HepG2 (cell line): ENCODE data around the gene ATP2B2. TPM values are rescaled to one million over a fixed set of nuclear protein-coding genes. Genes with fewer than 3 reads are reported as not detected.

Experiments used
- ATAC-seq: fragments of 200-7000 bp; cut with Tn5 transposase; 3 replicates; pipeline ENCODE4 v1.9.1; 2020; ENCODE audit warnings: mild to moderate bottlenecking, moderate library complexity
- BruUV-seq: library from RNA; stranded (reverse); fragments of 400-500 nt; replicated peaks from 2 replicates; lab custom pipeline; 2021; lab: Mats Ljungman, UMichigan
- CTCF ChIA-PET: fragments of 300-600 bp; formaldehyde crosslinking; extraction: SDS; loops from one replicate; lab custom pipeline; 2021; ENCODE audit warnings: low total read pairs, inconsistent platforms, low intra/inter-chr PET ratio; lab: Yijun Ruan, JAX
- POLR2A ChIA-PET: fragments of 350-600 bp; sonication (Branson Sonifier 250); formaldehyde crosslinking; loops from one replicate; lab custom pipeline; 2020; ENCODE audit warnings: antibody characterized with exemption, inconsistent platforms; lab: Yijun Ruan, JAX
- DNase-seq: peaks from one replicate; pipeline ENCODE4 v3.0.0-alpha.2; 2015; ENCODE audit warnings: low spot score
- FAIRE-seq: peaks from 3 replicates; lab custom pipeline; 2011; peaks lifted over from hg19 to GRCh38; lab: Jason Lieb, UNC
- H2AFZ ChIP-seq: one replicate; pipeline ENCODE4 v1.6.1; 2011; ENCODE audit warnings: low read length, inconsistent platforms
- H3K27ac ChIP-seq: fragments of 300-600 bp; 3 replicates; pipeline ENCODE4 v1.8.0; 2011; ENCODE audit warnings: mixed run types, mild to moderate bottlenecking, mixed read lengths, low read length, inconsistent platforms; ENCODE audit not compliant: insufficient read depth; ENCODE audit errors: extremely low read length
- H3K27me3 ChIP-seq, 2 experiments: fragments of 200-600 bp in 1 of 2; 2 replicates in 1 of 2; 3 replicates in 1 of 2; pipeline versions ENCODE4 v1.6.0 to v1.8.0; 2011; ENCODE audit warnings: low read length in 2 of 2, mild to moderate bottlenecking in 2 of 2, moderate library complexity in 2 of 2, inconsistent platforms in 1 of 2; ENCODE audit not compliant: insufficient read depth in 2 of 2, control insufficient read depth in 1 of 2
- H3K36me3 ChIP-seq, 2 experiments: fragments of 200-600 bp in 1 of 2; replicated peaks in 1 of 2; 2 replicates in 1 of 2; 3 replicates in 1 of 2; pipeline versions ENCODE4 v1.5.1 to v1.8.0; 2011; ENCODE audit warnings: low read length in 2 of 2, inconsistent platforms in 1 of 2; ENCODE audit not compliant: insufficient read depth in 2 of 2, control insufficient read depth in 1 of 2
- H3K4me1 ChIP-seq: 2 replicates; pipeline ENCODE4 v1.5.1; 2012; ENCODE audit warnings: low read length, inconsistent platforms; ENCODE audit not compliant: insufficient read depth
- H3K4me2 ChIP-seq: 2 replicates; pipeline ENCODE4 v1.6.0; 2011; ENCODE audit warnings: low read depth, low read length, inconsistent platforms
- H3K4me3 ChIP-seq, 3 experiments: fragments of 200-600 bp in 1 of 3; sonication (generic), shearing (Covaris generic) in 1 of 3; replicated peaks in 1 of 3; 2 replicates each; pipeline ENCODE4 v1.5.1; 2011 to 2016; ENCODE audit warnings: low read length in 3 of 3, inconsistent platforms in 2 of 3, low read depth in 2 of 3, mild to moderate bottlenecking in 2 of 3, control low read depth in 1 of 3, mixed read lengths in 1 of 3; ENCODE audit not compliant: insufficient read depth in 1 of 3
- H3K79me2 ChIP-seq: one replicate; pipeline ENCODE4 v1.6.1; 2011; ENCODE audit warnings: low read length, inconsistent platforms; ENCODE audit not compliant: insufficient read depth
- H3K9ac ChIP-seq: 2 replicates; pipeline ENCODE4 v1.6.0; 2011; ENCODE audit warnings: mild to moderate bottlenecking, low read depth, low read length, inconsistent platforms; ENCODE audit not compliant: insufficient read depth
- H3K9me3 ChIP-seq: 2 replicates; pipeline ENCODE4 v1.5.1; 2012; ENCODE audit warnings: mild to moderate bottlenecking, low read length
- H4K20me1 ChIP-seq: 2 replicates; pipeline ENCODE4 v1.6.0; 2011; ENCODE audit warnings: inconsistent platforms, mild to moderate bottlenecking, low read length, moderate library complexity; ENCODE audit not compliant: insufficient read depth
- BORCS8-MEF2B ChIP-seq: sonication (generic); formaldehyde crosslinking; IDR thresholded peaks from 2 replicates; pipeline ENCODE4 v1.8.0; 2022; ENCODE audit warnings: mild to moderate bottlenecking, missing genetic modification reagents
- CTCF ChIP-seq: sonication (generic); formaldehyde crosslinking; IDR thresholded peaks from 2 replicates; pipeline ENCODE4 v1.5.0; 2020; ENCODE audit warnings: mild to moderate bottlenecking, missing genetic modification reagents, moderate library complexity
- ELF3 ChIP-seq: IDR thresholded peaks from 2 replicates; pipeline ENCODE4 v1.6.1; 2016; ENCODE audit warnings: missing genetic modification reagents, missing compliant biosample characterization
- NFKBIZ ChIP-seq: IDR thresholded peaks from 2 replicates; pipeline ENCODE4 v1.6.1; 2018; ENCODE audit warnings: missing genetic modification reagents, missing compliant biosample characterization
- PHF21A ChIP-seq: sonication (generic); formaldehyde crosslinking; IDR thresholded peaks from 2 replicates; pipeline ENCODE4 v1.5.0; 2020; ENCODE audit warnings: mild to moderate bottlenecking, missing genetic modification reagents
- SNRNP70 ChIP-seq: fragments of 200-400 bp; formaldehyde crosslinking; IDR thresholded peaks from 2 replicates; pipeline ENCODE4 v1.6.1; 2017; ENCODE audit warnings: mild to moderate bottlenecking, low read depth, low read length, moderate library complexity
- ZNF510 ChIP-seq: sonication (generic); formaldehyde crosslinking; IDR thresholded peaks from 2 replicates; pipeline ENCODE4 v1.4.0; 2020; ENCODE audit warnings: low read depth, mild to moderate bottlenecking, missing genetic modification reagents
- ZNF512B ChIP-seq: sonication (generic); formaldehyde crosslinking; IDR thresholded peaks from 2 replicates; pipeline ENCODE4 v1.5.1; 2020; ENCODE audit warnings: missing genetic modification reagents, mild to moderate bottlenecking, borderline replicate concordance
- WGBS: methylation state at CpG from one replicate; pipeline ENCODE4 v1.1.6; 2017; ENCODE audit warnings: low lambda C conversion rate; 5-methylcytosine and 5-hydroxymethylcytosine counted together
- in situ Hi-C: cut with HindIII; loops from 2 replicates; pipeline ENCODE4 v1.10.0; 2017; ENCODE audit warnings: low pct_unique_long_range_greater_than_20kb; ENCODE audit not compliant: extremely low pct_ligation_motif_present
- intact Hi-C: fragments of 100-400 bp; cut with micrococcal nuclease; formaldehyde crosslinking; loops from one replicate; pipeline ENCODE4 v1.10.0; 2022; ENCODE audit not compliant: unreplicated experiment
- polyA plus RNA-seq, 8 experiments: library from polyadenylated mRNA; depleted of rRNA in 3 of 8; stranded (reverse) in 7 of 8; unstranded in 1 of 8; fragments of >200 nt; fragmentation: Illumina TruSeq in 4 of 8; extraction: Trizol in 4 of 8; gene quantifications; 2 replicates each; pipeline versions ENCODE4 v1.2.1 to v1.2.3, GENCODE V29; 2011 to 2016; ENCODE audit warnings: low read depth in 4 of 8, missing spikeins in 1 of 8, mixed read lengths in 1 of 8; ENCODE audit not compliant: insufficient read depth in 1 of 8
- total RNA-seq, 5 experiments: library from RNA; depleted of rRNA; stranded (reverse); fragments of >200 nt; fragmentation: Illumina TruSeq; extraction: Trizol; gene quantifications; 2 replicates each; pipeline ENCODE4 v1.2.3, GENCODE V29; 2016; ENCODE audit warnings: low read depth in 1 of 5

Gene ATP2B2
- total and polyA plus RNA-seq, 2 of the 13 experiments (the other 11 are each of a cell fraction or from before 2014, with no cell fraction given), result 1.5 to 2.3 TPM

GRCh38 chr3:10474847-10475246 lies 30.5 kb downstream of the ATP2B2 start:
- Histone ChIP-seq H4K20me1 (no peaks in the 10 kb centered on the region), H3K4me1 (peaks cover 17% of the 10 kb centered on the region), H3K27ac (no peak overlapping the region), H3K4me2 (no peak overlapping the region), H3K9me3 (no peaks in the 10 kb centered on the region), H2AFZ (no peak overlapping the region), H3K36me3 (no peaks in the 10 kb centered on the region), H3K4me3 (no peak overlapping the region), H3K27me3 (no peaks in the 10 kb centered on the region; a peak in 1 of 5 replicates), H3K9ac (no peak overlapping the region), H3K79me2 (no peaks in the 10 kb centered on the region)
- WGBS, result 43% methylated on average over 9 of the region's 9 CpGs
- no TSS peak for BruUV-seq
- FAIRE-seq (no peak), DNase-seq (no peak), ATAC-seq (no peak)
- intact Hi-C loops, result no loop called here
- in situ Hi-C loops, result no loop called here
- POLR2A ChIA-PET, result no interaction called here
- 0 out of 2 replicates have a peak, but pooled peaks have one; percentile 5 for TF ChIP-seq CTCF (CRISPR knock-in tag)
- TF ChIP-seq ZNF512B (CRISPR knock-in tag), result no peak
- no peak for TF ChIP-seq PHF21A (CRISPR knock-in tag)
- no peak for TF ChIP-seq SNRNP70
- TF ChIP-seq ELF3 (CRISPR knock-in tag), result no peak
- no peak for TF ChIP-seq BORCS8-MEF2B (CRISPR knock-in tag)
- TF ChIP-seq ZNF510, result no peak
- no peak for TF ChIP-seq NFKBIZ (CRISPR knock-in tag)
- CTCF ChIA-PET, result no interaction called here
